ENCODE measurements around the gene ANTXRL. TPM values are rescaled to one million over a fixed set of nuclear protein-coding genes. Genes with fewer than 3 reads are reported as not detected.
A peak's percentile ranks its signal among the peaks of the same experiment; 100 is the strongest.

Gene ANTXRL
- total RNA-seq, 2 experiments from 2014 or later: 0.95 TPM; not detected in 1

- BruUV-seq (replicated peaks): no TSS peak
- ChIA-PET CTCF (ENCODE audit: unreplicated experiment) (interaction anchor here (0.6 kb wide), 2 partner anchors 15 to 16 kb away, joined by 3 read pairs; no protein-coding TSS in a partner anchor), POLR2A (interaction anchor here (1.5 to 2.3 kb wide), 2 partner anchors 15 to 17 kb away, joined by 5 to 6 read pairs; no protein-coding TSS in a partner anchor)
- peak overlapping the region; percentile 84 for H3K4me2 ChIP-seq (ENCODE audit: low read length)
- H3K27ac ChIP-seq (ENCODE audit: low read depth, low read length, poor library complexity, severe bottlenecking): no peak overlapping the region
- intact Hi-C loops (cut with micrococcal nuclease; ENCODE audit: unreplicated experiment): loop anchor here (1.0 to 5.0 kb wide), 3 partner anchors 14 to 256 kb away; no protein-coding TSS in a partner anchor
- TF ChIP-seq CTCF (conservative IDR thresholded peaks at IDR 0.05; ENCODE audit: low read length) (no peak), EZH2phosphoT487 (IDR thresholded peaks at IDR 0.05; ENCODE audit: borderline replicate concordance, low read depth, low read length) (no peak)
- no peaks in the 10 kb centered on the region for H3K9me2 ChIP-seq (ENCODE audit: insufficient read depth, low read length)
- H3K79me2 ChIP-seq (ENCODE audit: insufficient read depth, low read depth, low read length): no peaks in the 10 kb centered on the region
- no peaks in the 10 kb centered on the region for H3K36me3 ChIP-seq (ENCODE audit: insufficient read depth, low read length)
- no peaks in the 10 kb centered on the region for H3K9me3 ChIP-seq (ENCODE audit: low read length)
- peak overlapping the region; percentile 71 for H3K4me3 ChIP-seq (ENCODE audit: low read depth, low read length, poor library complexity, severe bottlenecking)
- no peaks in the 10 kb centered on the region for H4K20me1 ChIP-seq (ENCODE audit: insufficient read depth, low read length)
- peak; percentile 38 for DNase-seq (ENCODE audit: low spot score)
- H2AFZ ChIP-seq (ENCODE audit: low read length): peak overlapping the region; percentile 83
- H3K4me1 ChIP-seq (ENCODE audit: insufficient read depth, low read length, poor library complexity, severe bottlenecking): peaks cover 27% of the 10 kb centered on the region
Observed at GRCh38 chr10:46283580-46284285, 3.1 kb upstream of the ANTXRL start.

- Histone ChIP-seq H3K36me3 (ENCODE audit: insufficient read depth, low read length) (no peaks in the 10 kb centered on the region), H3K9me3 (ENCODE audit: low read length) (no peaks in the 10 kb centered on the region), H4K20me1 (ENCODE audit: insufficient read depth, low read length) (no peaks in the 10 kb centered on the region), H3K4me3 (ENCODE audit: low read depth, low read length, poor library complexity, severe bottlenecking) (peak overlapping the region; percentile 71), H2AFZ (ENCODE audit: low read length) (peak overlapping the region; percentile 83), H3K27ac (ENCODE audit: low read depth, low read length, poor library complexity, severe bottlenecking) (peak overlapping the region; percentile 39), H3K4me2 (ENCODE audit: low read length) (peak overlapping the region; percentile 84), H3K4me1 (ENCODE audit: insufficient read depth, low read length, poor library complexity, severe bottlenecking) (peaks cover 27% of the 10 kb centered on the region), H3K79me2 (ENCODE audit: insufficient read depth, low read depth, low read length) (no peaks in the 10 kb centered on the region), H3K9me2 (ENCODE audit: insufficient read depth, low read length) (no peaks in the 10 kb centered on the region)
- TF ChIP-seq CTCF (conservative IDR thresholded peaks at IDR 0.05; ENCODE audit: low read length) (no peak), EZH2phosphoT487 (IDR thresholded peaks at IDR 0.05; ENCODE audit: borderline replicate concordance, low read depth, low read length) (no peak)
- intact Hi-C loops (cut with micrococcal nuclease; ENCODE audit: unreplicated experiment): loop anchor here (1.0 to 5.0 kb wide), 3 partner anchors 15 to 257 kb away; no protein-coding TSS in a partner anchor
- DNase-seq (ENCODE audit: low spot score): peak; percentile 89
- BruUV-seq (replicated peaks): no TSS peak
- ChIA-PET CTCF (ENCODE audit: unreplicated experiment) (interaction anchor here (0.6 kb wide), 2 partner anchors 14 to 15 kb away, joined by 3 read pairs; no protein-coding TSS in a partner anchor), POLR2A (interaction anchor here (0.7 to 2.4 kb wide), 6 partner anchors 9 to 1096 kb away, joined by 3 to 10 read pairs (median 6); no protein-coding TSS in a partner anchor)
Observed at GRCh38 chr10:46284286-46285229, 2.2 kb upstream of the ANTXRL start.
